NCI-H1092 treated with DMSO at 0.1 percent for 48 hours (cell line): ENCODE data around the gene SIRPG.
"Not testable (repeated sequence)": the region's sequence is repeated elsewhere in the genome, so short reads cannot be mapped to it uniquely, and the experiment has no call there.

Experiments
- DNase-seq: peaks from one replicate; lab custom pipeline; 2025; lab: John Stamatoyannopoulos, UW

Gene SIRPG

GRCh38 chr20:1657556-1658334 is at the start of gene SIRPG:
SIRPG (minus strand) TSS chr20:1657779; CDS start chr20:1657714, 65 bp downstream.
- no peak for DNase-seq

GRCh38 chr20:1706887-1707286 is 49.3 kb upstream of the SIRPG start:
- DNase-seq, result not testable (repeated sequence)

GRCh38 chr20:1706079-1706478 is 48.5 kb upstream of the SIRPG start:
- DNase-seq, result no peak

- DNase-seq, result no peak
Observed at GRCh38 chr20:1702855-1703254, 45.3 kb upstream of the SIRPG start.

- DNase-seq, result no peak
Observed at GRCh38 chr20:1702328-1702727, 44.7 kb upstream of the SIRPG start.

- peak; percentile 5 for DNase-seq
Observed at GRCh38 chr20:1700990-1701389, 43.4 kb upstream of the SIRPG start.

- no peak for DNase-seq
Observed at GRCh38 chr20:1697592-1697991, 40.0 kb upstream of the SIRPG start.

- DNase-seq, result no peak
Observed at GRCh38 chr20:1696521-1697209, 39.1 kb upstream of the SIRPG start.

GRCh38 chr20:1694672-1695071 is 37.1 kb upstream of the SIRPG start:
- no peak for DNase-seq

GRCh38 chr20:1693427-1693826 is 35.8 kb upstream of the SIRPG start:
- DNase-seq, result no peak

GRCh38 chr20:1689721-1690120 is 32.1 kb upstream of the SIRPG start:
- DNase-seq, result no peak

- no peak for DNase-seq
Observed at GRCh38 chr20:1688886-1689538, 31.4 kb upstream of the SIRPG start.

GRCh38 chr20:1687053-1687452 is 29.5 kb upstream of the SIRPG start:
- DNase-seq, result no peak

GRCh38 chr20:1686151-1686748 is 28.7 kb upstream of the SIRPG start:
- no peak for DNase-seq

GRCh38 chr20:1685304-1686052 is 27.9 kb upstream of the SIRPG start:
- no peak for DNase-seq

GRCh38 chr20:1684872-1685271 is 27.3 kb upstream of the SIRPG start:
- no peak for DNase-seq

- DNase-seq, result no peak
Observed at GRCh38 chr20:1676650-1677049, 19.1 kb upstream of the SIRPG start.

- DNase-seq, result no peak
Observed at GRCh38 chr20:1674990-1675780, 17.6 kb upstream of the SIRPG start.

GRCh38 chr20:1674361-1674760 is 16.8 kb upstream of the SIRPG start:
- no peak for DNase-seq

- DNase-seq, result no peak
Observed at GRCh38 chr20:1673424-1673823, 15.8 kb upstream of the SIRPG start.

- no peak for DNase-seq
Observed at GRCh38 chr20:1672728-1673127, 15.1 kb upstream of the SIRPG start.
